HFFc6 (cell line): ENCODE data around the gene SRBD1. TPM values are rescaled to one million over a fixed set of nuclear protein-coding genes. Genes with fewer than 3 reads are reported as not detected.

Experiments used
- DNase-seq: peaks from one replicate; pipeline ENCODE4 v3.0.0-alpha.2; 2018
- H3K27ac Mint-ChIP-seq: 2 replicates; pipeline ENCODE4 v1.8.0; 2020; ENCODE audit warnings: mild to moderate bottlenecking, mixed read lengths
- H3K27me3 Mint-ChIP-seq: 2 replicates; pipeline ENCODE4 v1.8.0; 2021; ENCODE audit warnings: mild to moderate bottlenecking, moderate library complexity, mixed read lengths; ENCODE audit not compliant: insufficient read depth
- H3K36me3 Mint-ChIP-seq: 2 replicates; pipeline ENCODE4 v1.8.0; 2021; ENCODE audit warnings: low read depth, mixed read lengths
- H3K4me1 Mint-ChIP-seq: 2 replicates; pipeline ENCODE4 v1.8.0; 2020; ENCODE audit warnings: low read depth, mixed read lengths
- H3K4me3 Mint-ChIP-seq: 2 replicates; pipeline ENCODE4 v1.8.0; 2020; ENCODE audit warnings: mild to moderate bottlenecking, moderate library complexity, mixed read lengths
- H3K9me3 Mint-ChIP-seq: 2 replicates; pipeline ENCODE4 v1.8.0; 2020; ENCODE audit warnings: mild to moderate bottlenecking, mixed read lengths
- CTCF ChIP-seq: fragments of 200-600 bp; sonication (generic); IDR thresholded peaks from 2 replicates; pipeline ENCODE4 v1.5.0; 2021; ENCODE audit warnings: antibody characterized with exemption, mild to moderate bottlenecking
- total RNA-seq, 6 experiments: library from RNA; stranded (reverse); fragmentation: NEBNext Ultra II Directional; extraction: Animal tissue kit (Norgen Biotek cat#: 25700); gene quantifications; 2 replicates in 1 of 6; 3 replicates in 5 of 6; pipeline ENCODE4 v1.2.3, GENCODE V29; 2021

The SRBD1 gene
- total RNA-seq, 6 experiments from 2014 or later, result 9.5 to 13.6 (median 12.4) TPM

- Mint-ChIP-seq H3K36me3 (no peaks in the 10 kb centered on the region), H3K27me3 (no peaks in the 10 kb centered on the region), H3K27ac (no peak overlapping the region), H3K4me3 (no peak overlapping the region), H3K9me3 (no peaks in the 10 kb centered on the region), H3K4me1 (no peaks in the 10 kb centered on the region)
- TF ChIP-seq CTCF, result no peak
- no peak for DNase-seq
Measured at GRCh38 chr2:45399040-45399784, 211.9 kb downstream of the SRBD1 start.

GRCh38 chr2:45397292-45397691, 213.8 kb downstream of the SRBD1 start:
- no peak for TF ChIP-seq CTCF
- H3K27me3 Mint-ChIP-seq, result no peaks in the 10 kb centered on the region
- DNase-seq, result no peak
- H3K27ac Mint-ChIP-seq, result no peak overlapping the region
- H3K4me1 Mint-ChIP-seq, result peaks cover 3% of the 10 kb centered on the region
- H3K9me3 Mint-ChIP-seq, result no peaks in the 10 kb centered on the region
- H3K36me3 Mint-ChIP-seq, result 0 out of 2 replicates have a peak, but pooled peaks cover 2% of the 10 kb centered on the region
- H3K4me3 Mint-ChIP-seq, result no peak overlapping the region

- no peak for DNase-seq
- no peaks in the 10 kb centered on the region for H3K27me3 Mint-ChIP-seq
- no peak for TF ChIP-seq CTCF
- peaks cover 9% of the 10 kb centered on the region for H3K4me1 Mint-ChIP-seq
- H3K27ac Mint-ChIP-seq, result no peak overlapping the region
- H3K36me3 Mint-ChIP-seq, result 0 out of 2 replicates have a peak, but pooled peaks cover 5% of the 10 kb centered on the region
- no peak overlapping the region for H3K4me3 Mint-ChIP-seq
- H3K9me3 Mint-ChIP-seq, result no peaks in the 10 kb centered on the region
Measured at GRCh38 chr2:45396671-45397070, 214.4 kb downstream of the SRBD1 start.

GRCh38 chr2:45394842-45395241, 216.2 kb downstream of the SRBD1 start:
- Mint-ChIP-seq H3K27me3 (no peaks in the 10 kb centered on the region), H3K36me3 (peaks cover 10% of the 10 kb centered on the region), H3K9me3 (no peaks in the 10 kb centered on the region), H3K4me3 (no peak overlapping the region), H3K4me1 (peaks cover 16% of the 10 kb centered on the region), H3K27ac (no peak overlapping the region)
- no peak for TF ChIP-seq CTCF
- DNase-seq, result no peak

- H3K9me3 Mint-ChIP-seq, result no peaks in the 10 kb centered on the region
- H3K27ac Mint-ChIP-seq, result no peak overlapping the region
- DNase-seq, result no peak
- no peak overlapping the region for H3K4me3 Mint-ChIP-seq
- H3K4me1 Mint-ChIP-seq, result peaks cover 16% of the 10 kb centered on the region
- H3K36me3 Mint-ChIP-seq, result peaks cover 14% of the 10 kb centered on the region
- no peak for TF ChIP-seq CTCF
- H3K27me3 Mint-ChIP-seq, result no peaks in the 10 kb centered on the region
Measured at GRCh38 chr2:45394216-45394615, 216.9 kb downstream of the SRBD1 start.
